Stimulated activated naive B cell treated with anti-CD40 and anti-IgM and Interleukin-4, amounts not matched to agents 10 μg/mL and 1 μg/mL and 100 μg/mL, for 72 hours (primary cell): Measurements from ENCODE around the gene PPOX.

Source experiments
- ATAC-seq, 2 donors: fragments of 150-1000 bp; cut with Tn5 transposase; replicated peaks; 2 replicates each; pipeline ENCODE4 v1.10.0; 2021; ENCODE audit warnings: moderate library complexity in 1 of 2
- DNase-seq: peaks from one replicate; pipeline ENCODE4 v3.0.0; 2021
- H3K27ac Mint-ChIP-seq: one replicate; pipeline ENCODE4 v1.8.0; 2022; ENCODE audit warnings: mild to moderate bottlenecking, mixed read lengths
- H3K27me3 Mint-ChIP-seq, 2 donors: one replicate each; pipeline ENCODE4 v1.8.0; 2022; ENCODE audit warnings: mixed read lengths in 2 of 2
- H3K36me3 Mint-ChIP-seq, 2 donors: one replicate each; pipeline ENCODE4 v1.8.0; 2022; ENCODE audit warnings: mixed read lengths in 2 of 2, mild to moderate bottlenecking in 1 of 2
- H3K4me1 Mint-ChIP-seq, 2 donors: one replicate each; pipeline ENCODE4 v1.8.0; 2022; ENCODE audit warnings: mixed read lengths in 2 of 2, mild to moderate bottlenecking in 1 of 2
- H3K4me3 Mint-ChIP-seq, 2 donors: one replicate each; pipeline ENCODE4 v1.8.0; 2022; ENCODE audit warnings: mild to moderate bottlenecking in 2 of 2, mixed read lengths in 2 of 2, moderate library complexity in 1 of 2
- H3K9me3 Mint-ChIP-seq, 2 donors: one replicate each; pipeline ENCODE4 v1.8.0; 2022; ENCODE audit warnings: mixed read lengths in 2 of 2, mild to moderate bottlenecking in 1 of 2

PPOX gene

GRCh38 chr1:161161652-161162051, 4.6 kb upstream of the PPOX start:
- H3K27me3 Mint-ChIP-seq: no peaks in the 10 kb centered on the region
- H3K4me3 Mint-ChIP-seq: peak overlapping the region in 1 of 2 donors; percentile 6
- no peaks in the 10 kb centered on the region for H3K9me3 Mint-ChIP-seq
- DNase-seq: no peak
- H3K4me1 Mint-ChIP-seq: peaks cover 51 to 72% of the 10 kb centered on the region in 2 donors
- H3K27ac Mint-ChIP-seq: no peak overlapping the region
- peaks cover 25 to 61% of the 10 kb centered on the region in 2 donors for H3K36me3 Mint-ChIP-seq
- ATAC-seq: no peak

- Mint-ChIP-seq H3K9me3 (no peaks in the 10 kb centered on the region), H3K4me3 (peak overlapping the region in 1 of 2 donors; percentile 6), H3K27me3 (no peaks in the 10 kb centered on the region), H3K27ac (no peak overlapping the region), H3K4me1 (peaks cover 53 to 76% of the 10 kb centered on the region in 2 donors), H3K36me3 (peaks cover 22 to 60% of the 10 kb centered on the region in 2 donors)
- no peak for DNase-seq
- ATAC-seq: no peak
Measured at GRCh38 chr1:161162052-161162451, 4.2 kb upstream of the PPOX start.

- Mint-ChIP-seq H3K36me3 (peaks cover 20 to 54% of the 10 kb centered on the region in 2 donors), H3K4me1 (peaks cover 56 to 82% of the 10 kb centered on the region in 2 donors), H3K4me3 (no peak overlapping the region), H3K9me3 (no peaks in the 10 kb centered on the region), H3K27ac (no peak overlapping the region), H3K27me3 (no peaks in the 10 kb centered on the region)
- ATAC-seq: no peak
- no peak for DNase-seq
Measured at GRCh38 chr1:161162806-161163205, 3.4 kb upstream of the PPOX start.

- Mint-ChIP-seq H3K27me3 (no peaks in the 10 kb centered on the region), H3K9me3 (no peaks in the 10 kb centered on the region), H3K4me1 (peaks cover 58 to 84% of the 10 kb centered on the region in 2 donors), H3K36me3 (peaks cover 23 to 52% of the 10 kb centered on the region in 2 donors), H3K4me3 (no peak overlapping the region), H3K27ac (peak overlapping the region; percentile 33)
- DNase-seq (no peak), ATAC-seq (no peak)
Measured at GRCh38 chr1:161163793-161164192, 2.4 kb upstream of the PPOX start.

- Mint-ChIP-seq H3K27me3 (no peaks in the 10 kb centered on the region), H3K9me3 (no peaks in the 10 kb centered on the region), H3K27ac (peak overlapping the region; percentile 97), H3K4me1 (peaks cover 54 to 71% of the 10 kb centered on the region in 2 donors), H3K36me3 (peaks cover 26 to 53% of the 10 kb centered on the region in 2 donors), H3K4me3 (peak overlapping the region; percentile 31 to 48)
- DNase-seq: no peak
- ATAC-seq: no peak
Measured at GRCh38 chr1:161164901-161165610, 1.2 kb upstream of the PPOX start.

- H3K9me3 Mint-ChIP-seq: no peaks in the 10 kb centered on the region
- ATAC-seq (no peak), DNase-seq (no peak)
- H3K27me3 Mint-ChIP-seq: no peaks in the 10 kb centered on the region
- H3K4me1 Mint-ChIP-seq: peaks cover 39 to 53% of the 10 kb centered on the region in 2 donors
- H3K4me3 Mint-ChIP-seq: peak overlapping the region; percentile 93 to 94
- H3K27ac Mint-ChIP-seq: peak overlapping the region; percentile 97
- H3K36me3 Mint-ChIP-seq: peaks cover 31 to 56% of the 10 kb centered on the region in 2 donors
Measured at GRCh38 chr1:161166669-161167548, 683 bp downstream of the PPOX start.

- Mint-ChIP-seq H3K9me3 (no peaks in the 10 kb centered on the region), H3K36me3 (peaks cover 29 to 58% of the 10 kb centered on the region in 2 donors), H3K4me3 (peak overlapping the region in 1 of 2 donors; percentile 13), H3K27ac (peak overlapping the region; percentile 47), H3K27me3 (no peaks in the 10 kb centered on the region), H3K4me1 (peaks cover 31 to 50% of the 10 kb centered on the region in 2 donors)
- no peak for DNase-seq
- ATAC-seq: no peak
Measured at GRCh38 chr1:161168906-161169305, 2.7 kb downstream of the PPOX start.

- peak overlapping the region; percentile 57 for H3K27ac Mint-ChIP-seq
- ATAC-seq (no peak), DNase-seq (no peak)
- peaks cover 38 to 54% of the 10 kb centered on the region in 2 donors for H3K4me1 Mint-ChIP-seq
- peaks cover 31 to 66% of the 10 kb centered on the region in 2 donors for H3K36me3 Mint-ChIP-seq
- no peaks in the 10 kb centered on the region for H3K27me3 Mint-ChIP-seq
- no peak overlapping the region for H3K4me3 Mint-ChIP-seq
- no peaks in the 10 kb centered on the region for H3K9me3 Mint-ChIP-seq
Measured at GRCh38 chr1:161171191-161171590, 5.0 kb downstream of the PPOX start.

GRCh38 chr1:161171696-161172095, 5.5 kb downstream of the PPOX start:
- Mint-ChIP-seq H3K36me3 (peaks cover 31 to 68% of the 10 kb centered on the region in 2 donors), H3K9me3 (no peaks in the 10 kb centered on the region)

GRCh38 chr1:161172349-161172748, 6.1 kb downstream of the PPOX start:
- H3K9me3 Mint-ChIP-seq: no peaks in the 10 kb centered on the region
- H3K27ac Mint-ChIP-seq: no peak overlapping the region
- ATAC-seq: no peak
- DNase-seq: no peak
- peaks cover 38 to 52% of the 10 kb centered on the region in 2 donors for H3K4me1 Mint-ChIP-seq
- no peak overlapping the region for H3K4me3 Mint-ChIP-seq
- no peaks in the 10 kb centered on the region for H3K27me3 Mint-ChIP-seq
- peaks cover 31 to 64% of the 10 kb centered on the region in 2 donors for H3K36me3 Mint-ChIP-seq

More at GRCh38 chr1:161171696-161172095, 5.5 kb downstream of the PPOX start:
- DNase-seq (no peak), ATAC-seq (no peak)
- Mint-ChIP-seq H3K4me1 (peaks cover 43 to 55% of the 10 kb centered on the region in 2 donors), H3K27me3 (no peaks in the 10 kb centered on the region), H3K4me3 (no peak overlapping the region), H3K27ac (peak overlapping the region; percentile 57)

- H3K4me1 Mint-ChIP-seq: peaks cover 38 to 54% of the 10 kb centered on the region in 2 donors
- no peak for ATAC-seq
- H3K27ac Mint-ChIP-seq: no peak overlapping the region
- DNase-seq: no peak
- H3K4me3 Mint-ChIP-seq: no peak overlapping the region
- peaks cover 31 to 64% of the 10 kb centered on the region in 2 donors for H3K36me3 Mint-ChIP-seq
- H3K27me3 Mint-ChIP-seq: no peaks in the 10 kb centered on the region
- no peaks in the 10 kb centered on the region for H3K9me3 Mint-ChIP-seq
Measured at GRCh38 chr1:161172776-161173376, 6.7 kb downstream of the PPOX start.

- Mint-ChIP-seq H3K36me3 (peaks cover 28 to 57% of the 10 kb centered on the region in 2 donors), H3K27me3 (no peaks in the 10 kb centered on the region), H3K4me3 (no peak overlapping the region), H3K9me3 (no peaks in the 10 kb centered on the region), H3K27ac (peak overlapping the region; percentile 28), H3K4me1 (peaks cover 35 to 52% of the 10 kb centered on the region in 2 donors)
- no peak for ATAC-seq
- DNase-seq: no peak
Measured at GRCh38 chr1:161173711-161174110, 7.5 kb downstream of the PPOX start.

- ATAC-seq: no peak
- no peak for DNase-seq
- peaks cover 30 to 52% of the 10 kb centered on the region in 2 donors for H3K4me1 Mint-ChIP-seq
- H3K4me3 Mint-ChIP-seq: no peak overlapping the region
- H3K27ac Mint-ChIP-seq: peak overlapping the region; percentile 82
- H3K9me3 Mint-ChIP-seq: no peaks in the 10 kb centered on the region
- H3K36me3 Mint-ChIP-seq: peaks cover 23 to 53% of the 10 kb centered on the region in 2 donors
- no peaks in the 10 kb centered on the region for H3K27me3 Mint-ChIP-seq
Measured at GRCh38 chr1:161174911-161175310, 8.7 kb downstream of the PPOX start.

- peak overlapping the region; percentile 99 for H3K27ac Mint-ChIP-seq
- ATAC-seq (no peak), DNase-seq (no peak)
- H3K4me3 Mint-ChIP-seq: peak overlapping the region; percentile 98
- H3K9me3 Mint-ChIP-seq: no peaks in the 10 kb centered on the region
- peaks cover 22 to 47% of the 10 kb centered on the region in 2 donors for H3K36me3 Mint-ChIP-seq
- peaks cover 34 to 59% of the 10 kb centered on the region in 2 donors for H3K4me1 Mint-ChIP-seq
- H3K27me3 Mint-ChIP-seq: no peaks in the 10 kb centered on the region
Measured at GRCh38 chr1:161175771-161176453, 9.7 kb downstream of the PPOX start.
